Stomach smooth muscle (tissue), 2 donors: ENCODE measurements around the gene CWF19L2.
A peak's percentile ranks its signal among the peaks of the same experiment; 100 is the strongest.
"Not testable (repeated sequence)": the region's sequence is repeated elsewhere in the genome, so short reads cannot be mapped to it uniquely, and the experiment has no call there.

Experiments used
- H3K27ac ChIP-seq: one replicate; pipeline ENCODE4 v1.7.0; 2013; ENCODE audit warnings: mild to moderate bottlenecking, low read length, inconsistent platforms
- H3K27me3 ChIP-seq, 2 donors: one replicate each; pipeline ENCODE4 v1.7.0; 2013; ENCODE audit warnings: low read length in 2 of 2; ENCODE audit not compliant: insufficient read depth in 2 of 2, control insufficient read depth in 1 of 2
- H3K36me3 ChIP-seq, 2 donors: one replicate each; pipeline ENCODE4 v1.7.0; 2013; ENCODE audit warnings: low read length in 2 of 2; ENCODE audit not compliant: control insufficient read depth in 2 of 2, insufficient read depth in 2 of 2
- H3K4me1 ChIP-seq: one replicate; pipeline ENCODE4 v1.7.0; 2013; ENCODE audit warnings: low read length; ENCODE audit not compliant: control insufficient read depth, insufficient read depth
- H3K4me3 ChIP-seq, 2 donors: one replicate each; pipeline ENCODE4 v1.7.0; 2013; ENCODE audit warnings: low read length in 2 of 2
- H3K9ac ChIP-seq, 2 donors: one replicate each; pipeline ENCODE4 v1.7.0; 2013; ENCODE audit warnings: low read length in 2 of 2, mild to moderate bottlenecking in 1 of 2
- H3K9me3 ChIP-seq, 2 donors: one replicate each; pipeline ENCODE4 v1.7.0; 2013; ENCODE audit warnings: low read length in 2 of 2; ENCODE audit not compliant: control insufficient read depth in 2 of 2
- donor health status: healthy.
- donor health status: Pancreatic carcinoma.

Gene CWF19L2

GRCh38 chr11:107457558-107458271 lies at the start of gene CWF19L2:
CWF19L2 (minus strand) TSS chr11:107457825; CDS start chr11:107457816, 9 bp downstream.
- Histone ChIP-seq H3K36me3 (peaks cover 11 to 12% of the 10 kb centered on the region in 2 donors), H3K27ac (peak within 1 kb of the TSS; percentile 69), H3K4me3 (peak within 1 kb of the TSS; percentile 93 to 97), H3K27me3 (no peaks in the 10 kb centered on the region), H3K9ac (peak within 1 kb of the TSS; percentile 84 to 95), H3K9me3 (no peaks in the 10 kb centered on the region), H3K4me1 (no peaks in the 10 kb centered on the region)

- no peak overlapping the region for H3K27ac ChIP-seq
- no peaks in the 10 kb centered on the region for H3K27me3 ChIP-seq
- no peak overlapping the region for H3K9ac ChIP-seq
- no peaks in the 10 kb centered on the region for H3K4me1 ChIP-seq
- H3K36me3 ChIP-seq = peaks cover 8 to 10% of the 10 kb centered on the region in 2 donors
- no peak overlapping the region for H3K4me3 ChIP-seq
- H3K9me3 ChIP-seq = peaks cover 0 to 3% of the 10 kb centered on the region in 2 donors
Measured at GRCh38 chr11:107505647-107506225, 48.1 kb upstream of the CWF19L2 start.

GRCh38 chr11:107504981-107505380 lies 47.4 kb upstream of the CWF19L2 start:
- no peaks in the 10 kb centered on the region for H3K4me1 ChIP-seq
- H3K9me3 ChIP-seq = peaks cover 0 to 3% of the 10 kb centered on the region in 2 donors
- H3K36me3 ChIP-seq = peaks cover 7 to 8% of the 10 kb centered on the region in 2 donors
- no peak overlapping the region for H3K27ac ChIP-seq
- no peak overlapping the region for H3K9ac ChIP-seq
- no peak overlapping the region for H3K4me3 ChIP-seq
- H3K27me3 ChIP-seq = no peaks in the 10 kb centered on the region

GRCh38 chr11:107501713-107502112 lies 44.1 kb upstream of the CWF19L2 start:
- Histone ChIP-seq H3K9me3 (peaks cover 0 to 3% of the 10 kb centered on the region in 2 donors), H3K27me3 (no peaks in the 10 kb centered on the region), H3K4me3 (no peak overlapping the region), H3K4me1 (no peaks in the 10 kb centered on the region), H3K36me3 (peaks cover 7 to 8% of the 10 kb centered on the region in 2 donors), H3K27ac (no peak overlapping the region), H3K9ac (no peak overlapping the region)

- not testable (repeated sequence) for H3K36me3 ChIP-seq
Measured at GRCh38 chr11:107497371-107497770, 39.7 kb upstream of the CWF19L2 start.

GRCh38 chr11:107496011-107496410 lies 38.4 kb upstream of the CWF19L2 start:
- no peaks in the 10 kb centered on the region for H3K27me3 ChIP-seq
- H3K4me1 ChIP-seq = no peaks in the 10 kb centered on the region
- no peaks in the 10 kb centered on the region for H3K9me3 ChIP-seq
- H3K9ac ChIP-seq = no peak overlapping the region
- H3K36me3 ChIP-seq = no peaks in the 10 kb centered on the region
- H3K27ac ChIP-seq = no peak overlapping the region
- no peak overlapping the region for H3K4me3 ChIP-seq

More at GRCh38 chr11:107497371-107497770, 39.7 kb upstream of the CWF19L2 start:
- H3K27ac ChIP-seq, H3K9ac ChIP-seq, H3K4me3 ChIP-seq, H3K27me3 ChIP-seq, H3K9me3 ChIP-seq, H3K4me1 ChIP-seq: not testable (repeated sequence)

GRCh38 chr11:107494055-107494454 lies 36.4 kb upstream of the CWF19L2 start:
- Histone ChIP-seq H3K9me3 (no peaks in the 10 kb centered on the region), H3K27me3 (no peaks in the 10 kb centered on the region), H3K27ac (no peak overlapping the region), H3K9ac (no peak overlapping the region), H3K36me3 (no peaks in the 10 kb centered on the region), H3K4me3 (no peak overlapping the region), H3K4me1 (no peaks in the 10 kb centered on the region)

GRCh38 chr11:107493117-107493516 lies 35.5 kb upstream of the CWF19L2 start:
- no peaks in the 10 kb centered on the region for H3K9me3 ChIP-seq

GRCh38 chr11:107490836-107491235 lies 33.2 kb upstream of the CWF19L2 start:
- Histone ChIP-seq H3K27me3 (no peaks in the 10 kb centered on the region), H3K9ac (no peak overlapping the region), H3K27ac (no peak overlapping the region), H3K36me3 (no peaks in the 10 kb centered on the region), H3K4me1 (no peaks in the 10 kb centered on the region), H3K9me3 (no peaks in the 10 kb centered on the region), H3K4me3 (no peak overlapping the region)

More at GRCh38 chr11:107493117-107493516, 35.5 kb upstream of the CWF19L2 start:
- Histone ChIP-seq H3K27me3 (no peaks in the 10 kb centered on the region), H3K36me3 (no peaks in the 10 kb centered on the region), H3K27ac (no peak overlapping the region), H3K9ac (no peak overlapping the region), H3K4me3 (no peak overlapping the region), H3K4me1 (no peaks in the 10 kb centered on the region)

GRCh38 chr11:107482234-107482633 lies 24.6 kb upstream of the CWF19L2 start:
- H3K4me1 ChIP-seq = no peaks in the 10 kb centered on the region
- H3K4me3 ChIP-seq = no peak overlapping the region
- H3K36me3 ChIP-seq = no peaks in the 10 kb centered on the region
- no peak overlapping the region for H3K27ac ChIP-seq
- no peak overlapping the region for H3K9ac ChIP-seq
- no peaks in the 10 kb centered on the region for H3K9me3 ChIP-seq
- H3K27me3 ChIP-seq = no peaks in the 10 kb centered on the region

GRCh38 chr11:107478922-107479321 lies 21.3 kb upstream of the CWF19L2 start:
- no peaks in the 10 kb centered on the region for H3K9me3 ChIP-seq
- H3K36me3 ChIP-seq = no peaks in the 10 kb centered on the region
- no peak overlapping the region for H3K27ac ChIP-seq
- H3K27me3 ChIP-seq = peaks cover 0 to 3% of the 10 kb centered on the region in 2 donors
- no peak overlapping the region for H3K4me3 ChIP-seq
- H3K9ac ChIP-seq = no peak overlapping the region
- H3K4me1 ChIP-seq = no peaks in the 10 kb centered on the region
